ENCODE measurements around the gene COA3. TPM values are rescaled to one million over a fixed set of nuclear protein-coding genes. Genes with fewer than 3 reads are reported as not detected.

COA3 gene
- total RNA-seq, 1 donor from 2014 or later: 47.2 TPM

DNA sequence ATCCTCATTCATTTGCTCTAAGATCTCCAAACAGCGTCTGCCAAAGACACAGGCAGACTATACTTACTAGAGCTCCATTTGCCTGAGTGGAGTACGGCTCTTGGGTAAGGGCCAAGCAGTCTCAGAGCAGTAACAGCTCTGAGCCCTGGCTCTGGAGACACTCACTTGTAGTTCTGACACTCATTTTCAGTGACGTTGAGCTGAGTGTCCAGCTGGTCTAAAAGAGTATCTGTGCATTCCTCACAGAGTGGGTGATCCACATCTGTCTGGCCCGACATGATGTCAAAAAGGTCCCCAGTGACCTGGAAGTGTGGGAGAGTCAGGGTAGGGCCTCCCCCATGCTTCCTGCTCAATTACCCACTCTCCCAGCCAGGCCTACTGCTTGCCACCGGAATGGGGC is 19.9 kb upstream of the COA3 start:
- peak; percentile 69 for DNase-seq (ENCODE audit: low spot score)

DNA sequence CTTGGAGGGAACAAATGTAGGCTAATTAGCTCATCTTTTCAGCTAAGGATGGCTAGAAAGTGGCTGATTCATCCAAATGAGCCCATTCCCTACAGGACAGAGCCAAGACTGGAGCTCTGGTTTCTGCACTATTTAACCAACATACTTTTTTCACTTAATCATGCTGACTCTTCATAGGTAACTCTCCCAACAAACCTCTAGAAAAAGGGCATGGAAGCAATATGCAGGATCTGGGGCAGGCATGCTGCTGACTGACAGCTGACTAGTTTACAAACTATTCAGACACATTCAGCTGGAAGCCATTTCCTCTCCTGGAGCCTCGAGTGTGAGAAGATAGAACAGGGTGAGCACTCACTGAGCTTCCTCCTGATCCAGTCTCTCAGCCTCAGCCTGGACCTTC is 19.4 kb upstream of the COA3 start:
- DNase-seq (ENCODE audit: low spot score): no peak

DNA sequence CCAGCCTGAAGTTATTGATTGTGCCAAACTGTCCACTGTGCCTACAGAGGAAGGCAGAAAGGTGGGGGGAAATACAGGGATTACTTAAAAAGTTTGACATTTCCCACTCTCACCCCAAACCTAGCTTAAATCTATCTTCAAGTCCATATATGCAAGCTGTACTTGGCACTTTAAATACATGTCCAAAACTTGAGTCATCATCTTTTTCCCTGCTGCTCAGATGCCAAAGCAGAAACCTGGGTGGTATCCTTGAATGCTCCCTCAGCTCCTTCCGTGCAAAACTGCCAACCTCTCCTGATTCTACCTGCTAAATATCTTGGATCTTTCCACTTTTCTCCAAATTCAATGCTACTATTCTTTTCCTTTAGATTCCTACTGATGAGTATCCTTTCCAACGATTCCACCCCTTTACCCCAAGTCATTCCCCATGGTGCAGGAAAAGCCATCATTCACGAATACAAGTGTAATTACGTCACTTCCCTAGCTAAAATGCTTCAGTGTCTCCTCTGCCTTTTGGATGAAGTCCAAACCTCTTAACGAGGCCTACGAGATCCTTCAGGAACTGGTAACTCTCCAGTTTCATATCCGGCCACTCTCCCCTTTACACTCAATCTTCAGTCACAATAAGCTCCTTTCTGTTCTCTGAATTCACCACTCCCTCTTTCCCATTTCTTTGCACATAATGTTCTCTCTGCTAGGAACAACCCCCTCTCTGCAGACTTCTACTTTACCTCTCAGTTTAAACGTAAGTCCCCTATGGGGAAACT is 16.3 kb upstream of the COA3 start:
- DNase-seq (ENCODE audit: low spot score): no peak

DNA sequence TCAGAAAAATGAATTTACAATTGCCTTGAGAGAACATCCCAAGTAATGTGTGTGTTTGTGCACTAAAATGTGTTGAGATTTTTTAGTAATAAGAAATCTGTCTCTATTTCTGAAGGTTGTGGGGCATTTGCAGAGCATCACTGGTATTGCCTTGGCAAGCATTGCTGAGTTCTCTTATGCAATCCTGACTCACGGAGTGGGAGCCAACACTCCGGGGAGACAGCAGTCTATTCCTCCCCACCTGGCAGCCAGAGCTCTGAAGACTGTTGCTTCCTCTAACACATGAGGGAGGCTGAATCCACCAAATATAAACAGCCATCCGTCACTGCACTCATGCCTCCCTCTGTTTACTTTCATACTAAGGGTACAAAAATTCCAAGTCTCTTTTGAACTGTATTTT is 10.7 kb upstream of the COA3 start:
- DNase-seq (ENCODE audit: low spot score): no peak

DNA sequence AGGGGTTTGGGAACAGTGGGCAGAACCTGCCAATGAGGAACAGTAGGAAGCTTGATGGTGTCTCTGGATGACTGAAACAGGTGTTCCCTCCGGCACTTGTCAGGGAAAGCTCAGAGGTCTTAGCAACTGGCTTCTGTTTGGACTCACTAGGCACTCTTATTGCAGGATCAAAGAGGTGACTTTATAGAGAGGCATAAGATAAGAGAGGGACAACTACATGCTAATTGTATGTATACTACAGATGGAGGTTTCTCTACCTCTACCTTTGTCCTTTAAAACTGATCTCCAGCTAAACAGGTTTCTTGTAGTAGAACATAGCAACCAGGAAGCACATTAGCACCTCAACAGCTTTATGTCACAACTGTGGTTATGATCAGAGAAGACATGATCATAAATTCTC is 7.7 kb upstream of the COA3 start:
- no peak for DNase-seq (ENCODE audit: low spot score)

DNA sequence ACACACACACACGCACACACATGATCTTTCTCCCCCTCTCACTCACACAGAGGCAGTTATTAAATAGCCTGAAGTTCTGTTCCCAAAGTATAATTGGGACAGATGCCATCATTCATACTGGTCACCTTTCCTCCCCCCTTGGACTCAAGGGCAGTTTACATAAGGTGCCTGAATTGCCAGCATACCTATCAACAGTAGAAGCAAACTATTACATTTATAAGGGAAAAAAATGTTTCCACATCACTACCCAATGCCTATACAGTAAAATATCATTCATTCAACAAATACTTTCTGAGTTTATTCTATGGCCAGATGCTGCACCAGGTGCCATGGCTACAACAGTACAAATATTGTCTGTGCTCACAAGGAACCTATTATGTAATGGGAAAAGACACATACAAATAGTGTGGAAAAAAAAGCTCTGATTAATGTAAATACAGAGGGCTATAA is 6.4 kb upstream of the COA3 start:
- DNase-seq (ENCODE audit: low spot score): no peak

DNA sequence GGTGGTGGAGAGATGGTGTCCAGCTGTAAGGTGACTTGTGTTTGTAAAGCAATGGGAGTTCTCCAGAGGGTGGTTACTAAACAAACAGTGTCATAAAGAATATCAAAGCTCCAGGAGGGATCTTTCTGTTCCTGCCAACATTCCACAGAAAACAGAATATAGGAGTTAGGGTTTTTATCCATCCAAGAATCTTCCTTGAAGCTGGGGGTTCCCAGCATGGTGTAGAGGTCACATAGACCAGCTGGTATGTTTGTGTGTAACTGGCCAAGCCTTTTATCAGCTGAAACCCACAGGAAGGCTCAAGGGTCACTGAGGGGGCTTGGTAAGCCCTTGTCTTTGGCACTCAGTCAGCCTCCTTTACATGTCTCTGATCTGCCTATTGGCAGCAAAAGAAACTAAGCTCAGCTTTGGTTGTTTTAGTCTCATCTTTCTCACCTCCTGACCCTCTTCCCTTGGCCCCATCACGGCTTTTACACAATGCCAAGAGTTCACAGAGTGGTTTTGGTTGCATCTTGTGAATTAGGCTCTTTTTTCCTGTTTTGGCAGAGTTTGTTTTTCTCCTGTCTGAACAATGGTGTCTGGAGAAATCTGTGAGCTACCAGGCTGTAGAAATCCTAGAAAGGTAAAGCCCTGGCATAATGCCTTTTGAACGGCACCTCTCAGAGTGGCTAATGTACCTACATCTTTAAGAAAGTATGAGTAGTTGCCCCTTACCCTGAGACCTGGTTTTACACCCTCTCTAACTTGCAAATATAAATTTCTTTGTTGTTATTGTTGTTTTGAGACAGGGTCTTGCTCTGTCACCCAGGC is 4.8 kb upstream of the COA3 start:
- DNase-seq (ENCODE audit: low spot score): no peak

DNA sequence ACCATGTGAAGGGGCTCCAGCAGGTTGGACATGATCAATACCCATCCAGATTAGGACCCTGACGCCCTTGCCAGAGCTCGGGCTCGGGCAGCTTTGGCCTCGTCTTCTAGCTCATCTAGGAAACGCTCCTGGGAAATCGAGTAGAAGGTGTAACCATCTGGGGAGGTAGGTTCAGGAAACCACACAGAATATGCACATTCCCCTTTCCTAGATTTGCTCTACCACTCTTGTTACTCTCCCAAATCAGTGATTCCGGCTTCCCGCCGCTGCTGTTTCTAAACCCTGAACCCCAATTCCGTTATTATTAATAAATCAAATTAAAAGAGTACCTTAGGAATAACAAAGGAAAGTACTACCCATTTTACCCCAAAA is 507 bp downstream of the COA3 start:
- DNase-seq (ENCODE audit: low spot score): no peak

DNA sequence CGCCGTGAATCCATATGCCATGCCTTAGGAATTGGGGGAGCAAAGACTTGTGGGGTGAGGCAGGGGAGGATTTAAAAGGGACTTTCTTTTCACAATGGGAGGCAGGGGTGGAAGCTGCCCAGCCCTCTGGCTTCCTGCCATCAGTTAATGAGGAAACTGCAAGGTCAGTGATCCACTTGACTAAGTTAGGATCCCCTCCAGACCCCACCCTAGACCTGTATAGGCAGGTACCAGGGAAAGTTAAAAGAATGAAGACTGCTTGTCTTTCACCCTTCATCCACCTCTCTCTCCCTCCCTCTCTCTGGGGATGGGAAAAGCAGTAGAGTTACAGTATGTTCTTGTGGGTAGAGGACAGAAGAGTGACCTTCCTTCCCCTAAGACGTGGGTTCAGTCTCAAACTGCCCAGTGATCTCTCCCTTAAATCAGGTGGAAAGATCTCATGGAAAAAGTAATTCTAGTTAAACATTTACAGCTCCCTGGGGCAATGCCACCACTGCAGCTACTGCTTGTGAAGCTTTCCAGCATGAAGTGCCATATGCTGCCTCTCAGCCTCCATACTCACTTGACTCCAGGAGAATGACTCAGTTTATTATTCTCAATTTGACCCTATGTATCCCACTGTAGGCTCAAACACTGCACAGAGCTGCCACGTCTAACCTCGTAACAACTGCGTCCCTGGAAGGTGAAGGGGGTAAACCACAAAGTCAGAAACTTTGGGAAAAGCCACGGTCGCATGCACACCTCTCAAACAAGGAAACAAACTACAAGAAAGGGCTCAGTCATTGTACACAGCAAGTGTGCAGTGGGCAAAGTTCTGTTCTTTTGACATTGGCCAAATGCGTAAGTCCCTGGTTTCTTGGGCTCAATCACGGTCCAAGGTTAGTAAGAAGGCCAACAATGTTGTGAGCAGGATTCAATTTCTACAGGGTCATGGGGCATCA is 1.2 kb downstream of the COA3 start:
- DNase-seq (ENCODE audit: low spot score): no peak

DNA sequence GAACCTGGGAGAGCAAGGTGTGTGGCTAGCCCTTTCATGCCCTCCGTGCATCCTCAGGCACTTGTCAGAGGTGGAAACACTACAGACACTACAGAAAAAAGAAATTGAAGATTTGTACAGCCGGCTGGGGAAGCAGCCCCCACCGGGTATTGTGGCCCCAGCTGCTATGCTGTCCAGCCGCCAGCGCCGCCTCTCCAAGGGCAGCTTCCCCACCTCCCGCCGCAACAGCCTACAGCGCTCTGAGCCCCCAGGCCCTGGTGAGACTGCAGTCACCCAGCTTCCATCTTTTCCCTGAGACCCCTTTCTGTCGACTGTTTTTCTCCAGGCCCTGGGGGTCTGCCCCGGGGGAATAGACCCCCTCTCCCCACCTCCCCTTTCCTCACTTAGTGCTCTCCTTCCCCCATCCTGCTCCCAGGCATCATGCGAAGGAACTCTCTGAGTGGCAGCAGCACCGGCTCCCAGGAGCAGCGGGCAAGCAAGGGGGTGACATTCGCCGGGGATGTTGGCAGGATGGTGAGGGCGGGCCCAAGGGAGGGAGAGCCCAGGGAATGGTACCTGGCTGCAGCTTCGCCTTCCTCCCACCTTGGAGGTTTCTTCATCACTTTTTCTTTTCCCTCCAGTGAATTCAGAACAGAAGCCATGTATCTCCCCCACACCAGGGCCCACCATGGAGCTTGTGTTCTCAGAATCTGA is 2.3 kb downstream of the COA3 start:
- no peak for DNase-seq (ENCODE audit: low spot score)

DNA sequence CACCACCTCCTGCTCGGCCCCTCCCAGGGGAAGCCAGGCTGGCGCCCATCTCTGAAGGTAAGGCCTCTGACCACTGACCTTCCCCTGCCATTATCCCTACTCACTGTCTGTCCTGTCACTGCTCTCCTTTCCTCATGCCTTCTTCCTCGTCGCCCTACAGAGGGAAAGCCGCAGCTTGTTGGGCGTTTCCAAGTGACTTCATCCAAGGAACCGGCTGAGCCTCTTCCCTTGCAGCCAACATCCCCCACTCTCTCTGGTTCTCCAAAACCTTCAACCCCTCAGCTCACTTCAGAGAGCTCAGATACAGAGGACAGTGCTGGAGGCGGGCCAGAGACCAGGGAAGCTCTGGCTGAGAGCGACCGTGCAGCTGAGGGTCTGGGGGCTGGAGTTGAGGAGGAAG is 3.0 kb downstream of the COA3 start:
- DNase-seq (ENCODE audit: low spot score): no peak

DNA sequence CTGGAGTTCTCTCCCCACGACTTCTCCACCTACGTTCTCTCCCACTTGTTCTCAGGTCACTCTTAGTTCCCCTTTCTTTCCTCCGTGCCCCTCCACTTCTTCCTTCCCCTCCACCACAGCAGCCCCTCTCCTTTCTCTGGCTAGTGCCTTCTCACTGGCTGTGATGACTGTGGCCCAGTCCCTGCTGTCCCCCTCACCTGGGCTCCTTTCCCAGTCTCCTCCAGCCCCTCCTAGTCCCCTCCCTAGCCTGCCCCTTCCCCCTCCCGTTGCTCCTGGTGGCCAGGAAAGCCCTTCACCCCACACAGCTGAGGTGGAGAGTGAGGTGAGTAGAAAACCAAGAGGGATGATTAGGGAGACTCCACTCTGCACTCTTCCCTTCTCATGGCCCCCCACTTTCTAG is 3.4 kb downstream of the COA3 start:
- no peak for DNase-seq (ENCODE audit: low spot score)

DNA sequence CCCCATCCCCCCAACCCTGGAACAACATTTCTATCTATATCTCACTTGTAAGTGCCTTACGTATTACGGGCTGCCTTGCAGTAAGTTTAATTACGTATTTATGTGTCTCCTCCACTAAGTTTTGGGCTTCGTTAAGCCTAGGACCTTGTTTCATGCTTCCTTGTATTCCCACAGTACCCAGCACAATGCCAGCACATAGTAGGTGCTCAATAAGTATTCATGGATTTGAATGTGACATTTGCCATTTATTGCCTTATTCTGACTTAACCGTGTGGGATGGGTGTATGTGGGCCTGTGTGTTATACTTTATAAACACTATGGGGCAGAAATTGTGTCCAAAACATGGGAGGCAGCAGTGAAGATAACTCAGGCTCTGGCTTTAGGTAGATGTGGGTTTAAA is 6.0 kb downstream of the COA3 start:
- no peak for DNase-seq (ENCODE audit: low spot score)

DNA sequence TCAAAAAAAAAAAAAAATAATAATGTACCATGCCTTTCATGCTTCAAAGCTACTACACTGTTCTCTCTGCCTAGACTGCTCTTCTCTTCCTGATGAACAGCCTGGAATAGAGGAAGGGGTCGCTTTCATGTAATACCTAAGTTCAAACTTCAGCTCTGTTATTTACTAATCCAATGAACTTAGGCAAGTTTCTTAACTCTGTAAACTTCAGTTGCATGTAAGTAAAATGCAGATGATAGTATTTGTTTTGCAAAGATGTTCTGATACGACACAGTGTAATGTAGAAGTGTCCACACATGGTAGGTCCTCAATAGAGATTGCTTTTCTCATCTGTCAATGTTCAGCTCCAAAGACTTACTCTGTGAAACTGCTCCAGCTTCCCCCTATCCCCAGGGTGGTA is 6.6 kb downstream of the COA3 start:
- DNase-seq (ENCODE audit: low spot score): no peak

DNA sequence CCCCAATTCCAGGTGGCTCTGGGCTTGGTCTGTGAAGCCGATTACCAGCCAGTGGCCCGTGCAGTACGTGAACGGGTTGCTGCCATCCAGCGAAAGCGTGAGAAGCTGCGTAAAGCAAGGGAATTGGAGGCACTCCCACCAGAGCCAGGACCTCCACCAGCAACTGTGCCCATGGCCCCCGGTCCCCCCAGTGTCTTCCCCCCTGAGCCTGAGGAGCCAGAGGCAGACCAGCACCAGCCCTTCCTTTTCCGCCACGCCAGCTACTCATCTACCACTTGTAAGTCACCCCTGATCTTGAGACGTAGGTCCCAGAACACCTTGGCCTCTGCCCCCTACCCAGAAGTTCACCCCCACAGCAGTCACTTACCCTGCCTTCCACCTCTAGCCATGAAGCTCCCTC is 11.2 kb downstream of the COA3 start:
- DNase-seq (ENCODE audit: low spot score): no peak

DNA sequence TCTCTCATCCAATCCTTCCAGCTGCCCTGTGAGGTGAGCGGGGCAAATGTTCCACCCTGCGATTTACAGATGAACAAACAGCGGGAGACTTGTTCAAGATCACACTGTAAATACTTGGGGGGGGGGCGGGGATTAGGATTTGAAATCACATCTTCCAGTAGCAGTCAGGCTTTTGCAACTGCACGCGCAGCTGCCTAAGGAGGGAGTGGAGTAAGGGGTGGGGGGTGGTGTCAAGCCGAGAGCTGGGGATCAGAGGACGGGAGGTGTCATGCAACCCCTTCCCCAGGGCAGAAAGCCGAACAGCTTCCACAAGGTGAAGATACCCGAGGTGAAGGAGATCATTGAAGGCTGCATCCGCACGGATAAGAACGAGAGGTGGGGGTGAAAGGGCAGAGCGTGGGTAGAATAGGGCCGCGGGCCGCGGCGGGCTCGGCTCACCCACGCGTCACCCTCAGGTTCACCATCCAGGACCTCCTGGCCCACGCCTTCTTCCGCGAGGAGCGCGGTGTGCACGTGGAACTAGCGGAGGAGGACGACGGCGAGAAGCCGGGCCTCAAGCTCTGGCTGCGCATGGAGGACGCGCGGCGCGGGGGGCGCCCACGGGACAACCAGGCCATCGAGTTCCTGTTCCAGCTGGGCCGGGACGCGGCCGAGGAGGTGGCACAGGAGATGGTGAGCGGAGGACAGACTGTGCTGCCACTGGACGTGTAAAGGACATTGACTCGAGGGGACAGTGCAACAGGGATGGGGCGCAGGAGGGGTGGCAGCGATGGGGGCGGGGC is 13.5 kb downstream of the COA3 start:
- no peak for DNase-seq (ENCODE audit: low spot score)

DNA sequence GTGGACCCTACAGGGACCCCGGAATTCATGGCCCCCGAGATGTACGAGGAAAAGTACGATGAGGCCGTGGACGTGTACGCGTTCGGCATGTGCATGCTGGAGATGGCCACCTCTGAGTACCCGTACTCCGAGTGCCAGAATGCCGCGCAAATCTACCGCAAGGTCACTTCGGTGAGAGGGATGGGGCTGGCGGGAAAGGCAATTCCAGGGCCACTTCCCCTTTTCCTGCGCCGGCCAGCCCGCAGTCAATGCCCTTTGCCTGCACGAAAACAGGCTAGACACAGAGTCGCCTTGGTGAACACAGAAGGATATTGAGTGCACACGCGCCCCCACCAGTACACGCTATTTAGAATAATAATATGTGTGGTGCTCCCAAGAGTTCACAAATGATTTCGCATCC is 14.1 kb downstream of the COA3 start:
- DNase-seq (ENCODE audit: low spot score): no peak

DNA sequence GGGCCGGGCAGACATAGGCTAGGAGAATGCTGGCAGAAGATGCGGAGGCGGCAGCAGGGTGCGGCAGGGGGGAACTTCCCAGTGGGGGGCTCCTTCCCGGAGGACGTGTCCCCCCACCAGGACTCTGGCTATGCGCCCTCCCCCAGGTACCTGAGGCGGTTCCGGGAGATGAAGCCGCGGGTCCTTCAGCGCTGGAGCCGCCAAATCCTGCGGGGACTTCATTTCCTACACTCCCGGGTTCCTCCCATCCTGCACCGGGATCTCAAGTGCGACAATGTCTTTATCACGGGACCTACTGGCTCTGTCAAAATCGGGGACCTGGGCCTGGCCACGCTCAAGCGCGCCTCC is 14.7 kb downstream of the COA3 start:
- DNase-seq (ENCODE audit: low spot score): no peak

DNA sequence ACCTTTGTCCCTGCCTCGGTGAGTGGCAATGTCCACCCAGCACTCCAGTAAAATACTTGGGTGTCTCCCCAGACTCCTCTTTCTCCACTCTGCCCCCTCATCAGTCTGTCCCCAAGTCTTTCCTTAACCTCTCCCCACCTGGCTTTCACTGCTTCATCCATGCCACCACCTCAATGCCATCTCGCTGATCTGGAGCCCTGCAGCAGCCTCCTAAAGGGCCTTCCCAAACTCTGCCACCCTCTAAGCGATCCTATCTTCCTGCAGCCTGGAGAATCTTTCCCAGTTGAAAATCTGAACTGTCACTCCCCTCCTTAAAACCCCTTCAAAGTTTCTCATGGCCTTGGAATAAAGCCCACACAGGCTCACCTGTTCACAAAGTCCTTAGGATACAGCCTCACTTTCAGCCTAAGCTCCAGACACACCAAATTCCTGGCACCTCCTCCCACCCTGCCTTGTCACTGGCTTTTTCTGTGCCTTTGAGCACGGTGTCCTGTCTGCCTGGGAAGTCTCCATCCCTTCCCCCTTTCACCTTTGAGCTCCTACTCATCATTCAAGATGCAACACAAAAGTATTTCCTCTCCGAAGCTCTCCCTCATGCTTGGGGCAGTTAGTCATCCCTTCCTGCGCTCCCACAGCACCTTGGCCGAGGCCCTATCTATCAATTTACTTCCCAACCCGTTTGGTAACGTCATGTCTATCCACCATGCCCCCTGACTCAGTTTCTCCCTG is 15.3 kb downstream of the COA3 start:
- DNase-seq (ENCODE audit: low spot score): no peak
